GM04503 (cell line): ENCODE measurements around the gene ELMO2.

Experiments used
- DNase-seq: peaks from one replicate; pipeline ENCODE4 v3.0.0-alpha.2; 2012; ENCODE audit warnings: low read depth

The ELMO2 gene

DNA sequence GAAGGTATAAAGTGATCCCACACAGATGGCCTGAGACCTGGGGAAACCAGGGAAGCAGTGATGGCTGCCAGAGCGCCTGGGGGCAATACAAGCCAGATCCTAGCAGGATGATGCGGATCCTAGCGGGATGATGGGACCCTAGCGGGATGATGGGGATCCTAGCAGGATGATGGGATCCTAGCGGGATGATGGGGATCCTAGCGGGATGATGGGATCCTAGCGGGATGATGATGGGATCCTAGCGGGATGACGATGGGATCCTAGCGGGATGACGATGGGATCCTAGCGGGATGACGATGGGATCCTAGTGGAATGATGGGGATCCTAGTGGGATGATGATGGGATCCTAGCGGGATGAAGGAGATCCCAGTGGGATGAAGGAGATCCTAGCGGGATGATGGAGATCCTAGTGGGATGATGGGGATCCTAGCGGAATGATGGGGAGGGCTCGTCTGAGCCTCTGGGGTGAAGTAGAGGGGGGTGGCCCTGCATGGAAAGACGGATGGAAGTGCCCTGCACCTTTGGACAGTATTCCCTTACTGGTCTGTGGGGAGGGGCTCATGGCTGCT lies 54.0 kb downstream of the ELMO2 start:
- DNase-seq, result no peak

DNA sequence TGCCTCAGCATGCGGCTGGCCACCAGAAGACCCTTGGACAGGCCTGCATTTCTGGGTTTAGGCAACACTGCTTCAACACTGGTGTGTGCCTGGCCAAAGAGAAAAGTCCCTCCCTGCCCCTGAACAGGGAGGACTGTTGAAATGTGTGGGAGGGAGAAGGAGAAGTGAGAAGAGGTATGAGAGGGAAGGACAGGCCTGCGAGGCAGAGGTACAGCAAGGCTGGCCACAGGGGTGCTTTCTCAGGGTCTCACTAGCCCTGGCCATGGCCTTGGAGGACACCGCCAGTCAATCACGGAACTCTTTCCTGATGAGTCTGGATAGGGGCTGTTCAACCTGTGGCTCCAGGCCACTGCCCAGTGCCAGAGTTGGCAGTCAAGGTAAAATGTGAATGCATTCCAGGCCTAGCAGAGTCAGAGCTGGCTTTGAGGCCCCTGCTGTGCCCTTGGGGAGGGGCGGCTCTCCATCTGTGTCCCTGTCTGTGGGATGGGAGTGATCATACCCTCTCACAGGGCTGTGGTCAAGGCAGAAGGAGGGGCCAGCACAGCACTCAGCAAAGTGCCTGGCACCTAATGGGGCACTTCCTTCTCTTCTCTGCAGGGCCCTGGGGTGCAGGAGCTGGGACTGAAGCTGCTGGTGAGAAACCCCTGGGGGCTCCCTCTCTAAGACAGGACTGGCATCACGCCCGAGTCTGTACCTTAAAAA lies 54.9 kb downstream of the ELMO2 start:
- DNase-seq, result no peak

DNA sequence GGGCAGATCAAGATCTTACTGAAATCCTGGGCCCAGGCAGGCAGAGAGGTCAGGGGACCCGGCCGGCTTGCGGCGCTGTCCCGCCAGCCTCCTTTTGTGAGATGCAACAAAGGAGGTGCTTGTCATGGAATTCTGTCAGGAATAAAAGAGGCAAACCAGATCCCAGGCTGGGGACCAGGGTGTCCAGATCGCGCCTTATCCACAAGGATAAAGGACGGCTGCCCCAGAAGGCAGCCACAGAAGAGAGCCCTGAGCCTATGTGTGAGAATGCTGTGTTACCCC lies 55.5 kb downstream of the ELMO2 start:
- no peak for DNase-seq

DNA sequence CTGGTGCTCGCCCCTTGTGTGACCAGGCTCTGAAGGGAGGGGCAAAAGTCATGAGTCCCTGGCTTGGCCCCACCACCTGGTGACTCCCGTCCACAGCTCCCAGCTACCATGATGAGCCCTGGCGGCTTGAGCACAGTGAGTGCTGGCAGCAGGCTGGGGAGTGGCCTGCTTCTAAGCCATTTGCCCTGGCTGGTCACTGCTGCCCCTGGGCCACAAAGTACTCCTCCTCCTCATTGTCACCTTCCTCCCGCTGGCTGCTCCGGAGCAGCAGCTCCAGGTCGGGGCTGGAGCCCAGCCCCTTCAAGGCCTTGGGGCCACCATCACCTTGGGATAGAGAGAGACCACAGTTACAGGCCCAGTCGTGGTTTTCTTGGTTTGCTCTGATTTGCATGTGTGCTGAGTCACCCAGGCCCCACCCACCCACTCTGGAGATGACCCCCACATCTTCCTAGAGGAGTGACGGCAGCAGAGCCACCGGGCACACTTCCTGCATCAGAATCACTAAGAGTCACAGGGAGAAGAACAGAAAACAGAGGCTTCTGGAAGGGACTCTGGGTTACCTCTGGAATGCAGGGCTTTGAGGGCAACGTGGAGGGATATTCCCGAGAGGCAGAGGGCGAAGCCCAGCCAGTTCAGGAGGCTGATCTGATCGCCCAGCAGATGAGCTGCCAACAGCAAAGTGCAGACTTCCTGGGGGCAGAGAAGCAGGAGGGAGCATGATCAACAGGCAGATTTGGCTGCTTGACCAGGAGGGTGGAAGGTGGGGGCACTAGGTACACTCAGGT lies 56.0 kb downstream of the ELMO2 start:
- DNase-seq, result no peak

DNA sequence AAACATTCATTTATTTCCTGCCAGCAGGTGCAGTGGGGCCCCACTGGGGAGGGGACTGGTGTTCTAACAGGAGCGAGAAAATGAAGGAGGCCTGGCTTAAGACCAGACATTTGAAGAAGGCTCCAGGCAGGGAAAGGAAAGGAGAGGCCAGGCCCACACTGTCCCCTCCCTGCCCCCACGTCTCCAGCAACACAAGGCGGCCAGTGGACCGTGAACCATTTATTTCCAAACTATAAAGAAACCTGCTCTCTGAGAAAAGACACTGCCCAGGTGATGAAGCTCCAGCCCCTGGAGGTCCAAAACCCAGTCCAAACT lies 56.7 kb downstream of the ELMO2 start:
- DNase-seq, result no peak

DNA sequence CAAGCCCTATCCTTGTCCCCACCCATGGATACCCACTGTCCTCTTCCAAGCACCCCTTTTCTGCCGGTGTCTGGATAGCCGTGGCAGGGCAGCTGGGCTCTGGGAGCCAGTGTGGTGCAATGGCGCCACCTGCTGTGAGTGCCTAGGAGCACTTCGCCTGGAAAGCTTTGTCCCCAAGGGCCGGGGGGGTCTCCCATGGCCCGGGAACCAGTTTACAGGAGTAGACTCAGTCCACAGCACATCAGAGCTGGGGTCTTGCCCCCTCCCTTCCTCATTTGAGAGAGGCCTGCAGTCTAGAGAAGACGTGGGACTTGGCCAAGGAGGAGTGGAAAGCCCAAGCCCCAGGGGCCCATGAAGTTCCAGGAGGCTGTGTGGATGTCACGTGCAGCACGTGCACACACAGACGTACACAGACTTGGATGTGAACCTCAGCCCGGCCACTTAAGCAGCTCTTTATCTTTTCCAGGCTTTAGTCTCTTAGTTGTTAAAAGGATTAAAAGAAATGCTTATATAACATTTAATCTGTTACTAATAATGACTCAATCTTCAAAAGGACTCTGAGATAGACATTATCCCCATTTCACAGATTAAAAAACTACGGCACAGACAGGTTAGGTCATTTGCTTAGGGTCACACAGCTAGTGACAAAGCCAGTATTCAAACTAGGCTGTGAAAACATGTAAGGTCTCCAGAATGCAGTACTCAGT lies 57.2 kb downstream of the ELMO2 start:
- DNase-seq, result no peak

DNA sequence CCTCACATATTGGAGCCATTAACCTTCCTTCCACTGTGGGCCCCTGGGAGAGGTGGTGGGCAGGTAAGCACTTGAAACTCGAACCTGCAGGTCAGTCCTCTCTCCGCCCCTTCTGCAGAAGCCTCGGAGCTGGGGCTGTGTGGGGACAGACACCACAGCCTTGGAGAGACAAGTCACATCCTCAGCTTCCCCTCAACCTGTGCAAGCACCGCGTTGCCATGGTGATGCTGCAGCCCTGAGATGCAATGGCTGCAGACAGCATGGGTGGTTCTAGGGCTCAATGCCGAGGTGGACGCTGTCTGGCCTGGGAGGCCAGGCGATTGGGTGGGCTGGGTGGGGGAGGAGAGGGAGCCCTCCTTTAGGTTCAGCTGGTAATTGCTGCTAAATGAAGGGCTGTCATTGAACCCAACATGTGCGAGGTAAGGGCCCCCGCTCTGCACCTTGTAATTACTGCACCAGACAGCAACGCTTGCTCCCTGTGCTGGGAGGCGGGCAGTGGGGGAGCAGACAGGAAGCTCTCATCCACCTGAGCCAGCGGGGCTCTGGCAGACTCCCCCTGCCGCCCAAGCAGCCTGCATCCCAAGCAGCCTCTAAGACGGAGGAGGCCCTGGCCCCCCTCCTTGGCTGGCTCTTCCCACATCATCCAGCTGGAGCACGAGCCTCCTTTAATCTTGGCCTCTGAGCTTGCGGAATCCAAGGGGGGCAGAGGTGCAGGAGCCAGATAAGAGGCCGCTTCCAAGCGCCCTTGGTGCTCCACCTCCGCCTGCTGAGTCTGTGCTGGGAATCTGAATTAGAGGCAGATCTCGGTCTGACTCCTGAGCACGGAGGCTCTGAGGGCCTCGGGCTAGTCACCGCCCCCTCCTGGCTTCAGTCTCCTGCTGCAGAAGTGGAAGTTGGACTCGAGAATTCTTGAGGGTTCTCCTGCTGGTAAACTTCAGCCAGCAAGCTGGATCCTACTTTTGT lies 58.3 kb downstream of the ELMO2 start:
- no peak for DNase-seq

DNA sequence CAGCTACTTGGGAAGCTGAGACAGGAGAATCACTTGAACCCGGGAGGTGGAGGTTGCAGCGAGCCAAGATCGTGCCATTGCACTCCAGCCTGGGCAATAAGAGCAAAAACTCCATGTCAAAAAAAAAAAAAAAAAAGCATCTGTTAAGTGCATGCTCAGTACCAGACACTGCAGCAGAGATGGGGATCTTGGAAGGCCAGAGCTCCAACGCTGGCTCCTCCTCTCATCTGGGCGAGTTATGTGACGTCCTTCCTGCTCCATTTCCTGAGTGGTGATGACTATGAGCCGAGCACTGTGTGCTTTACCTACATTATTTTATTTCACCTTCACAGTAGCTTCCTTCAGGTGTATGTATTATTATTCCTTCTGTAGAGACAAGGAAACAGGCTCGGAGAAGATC lies 59.6 kb downstream of the ELMO2 start:
- no peak for DNase-seq

DNA sequence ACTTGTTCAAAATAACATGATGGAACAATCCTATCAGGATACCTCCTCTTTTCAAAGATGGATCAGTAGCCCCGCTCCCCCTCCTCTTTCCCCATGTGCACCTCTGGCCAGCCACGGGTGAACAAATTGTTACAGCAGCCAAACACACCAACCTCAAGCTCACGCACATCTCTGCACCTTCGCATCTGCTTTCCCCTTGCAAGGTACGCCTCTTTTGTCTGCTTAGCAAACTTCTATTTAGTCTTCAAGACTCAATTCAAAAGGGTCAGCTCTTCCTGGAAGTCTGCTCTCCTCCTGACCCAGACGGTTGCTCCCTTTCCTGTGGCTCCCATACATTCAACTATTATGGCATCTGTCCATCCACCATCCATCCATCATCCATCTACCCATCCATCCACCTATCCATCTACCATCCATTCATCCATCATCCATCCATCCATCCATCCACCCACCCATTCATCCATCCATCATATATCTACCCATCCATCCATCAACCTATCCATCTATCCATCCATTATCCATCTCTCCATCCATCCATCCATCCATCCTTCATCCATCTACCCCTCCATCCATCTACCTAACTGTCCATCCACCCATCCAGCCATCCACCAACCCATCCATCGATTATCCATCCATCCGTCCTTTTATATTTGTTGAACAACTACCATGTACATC lies 61.8 kb downstream of the ELMO2 start:
- no peak for DNase-seq

DNA sequence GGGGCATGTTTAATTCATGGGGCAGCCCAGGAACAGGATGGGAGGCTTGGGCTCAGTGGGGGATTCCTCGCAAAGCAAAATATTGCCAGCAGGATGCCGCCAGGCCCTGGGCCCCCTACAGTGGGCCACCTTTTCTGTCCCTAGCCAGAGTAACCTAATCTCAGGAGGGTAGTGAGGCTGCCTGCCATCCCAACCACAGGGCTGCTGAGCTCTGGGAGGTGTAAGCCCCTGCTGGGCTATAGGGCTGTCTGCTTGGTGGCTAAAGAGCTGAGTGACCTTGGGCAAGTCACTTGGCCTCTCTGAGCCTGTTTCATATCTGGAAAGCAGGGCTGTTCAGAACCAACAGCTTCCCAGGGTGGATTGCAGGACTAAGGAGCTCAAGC lies 62.4 kb downstream of the ELMO2 start:
- no peak for DNase-seq

DNA sequence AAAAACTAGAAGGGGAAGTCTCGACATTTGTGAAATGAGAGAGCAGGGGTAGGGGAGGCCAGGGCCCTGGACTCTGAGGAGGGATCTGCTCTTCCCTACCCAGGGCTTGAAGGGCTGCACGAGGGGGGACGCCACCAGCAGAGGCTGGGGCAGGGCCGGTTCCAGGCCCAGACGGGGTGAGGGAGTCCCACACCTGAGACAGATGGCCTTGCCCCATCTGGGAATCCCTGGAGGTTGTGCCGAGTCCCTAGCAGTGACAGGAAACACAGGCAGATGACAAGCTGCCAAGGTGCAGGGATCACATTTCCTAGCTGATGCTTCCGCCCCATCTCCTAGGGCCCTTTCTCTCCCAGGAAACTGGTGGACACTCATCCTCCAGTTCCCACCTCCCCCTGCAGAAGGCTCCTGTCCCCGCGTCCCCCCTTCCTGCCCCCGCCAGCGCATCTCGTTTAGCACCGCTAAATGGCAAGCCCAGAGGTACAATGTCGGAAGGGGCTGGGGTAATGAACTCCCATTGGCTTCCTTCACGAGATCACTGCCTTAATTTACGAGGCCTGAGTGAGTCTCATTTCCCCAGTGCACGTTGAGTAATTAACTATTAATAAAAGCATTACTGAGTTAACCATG lies 63.0 kb downstream of the ELMO2 start:
- DNase-seq, result no peak

DNA sequence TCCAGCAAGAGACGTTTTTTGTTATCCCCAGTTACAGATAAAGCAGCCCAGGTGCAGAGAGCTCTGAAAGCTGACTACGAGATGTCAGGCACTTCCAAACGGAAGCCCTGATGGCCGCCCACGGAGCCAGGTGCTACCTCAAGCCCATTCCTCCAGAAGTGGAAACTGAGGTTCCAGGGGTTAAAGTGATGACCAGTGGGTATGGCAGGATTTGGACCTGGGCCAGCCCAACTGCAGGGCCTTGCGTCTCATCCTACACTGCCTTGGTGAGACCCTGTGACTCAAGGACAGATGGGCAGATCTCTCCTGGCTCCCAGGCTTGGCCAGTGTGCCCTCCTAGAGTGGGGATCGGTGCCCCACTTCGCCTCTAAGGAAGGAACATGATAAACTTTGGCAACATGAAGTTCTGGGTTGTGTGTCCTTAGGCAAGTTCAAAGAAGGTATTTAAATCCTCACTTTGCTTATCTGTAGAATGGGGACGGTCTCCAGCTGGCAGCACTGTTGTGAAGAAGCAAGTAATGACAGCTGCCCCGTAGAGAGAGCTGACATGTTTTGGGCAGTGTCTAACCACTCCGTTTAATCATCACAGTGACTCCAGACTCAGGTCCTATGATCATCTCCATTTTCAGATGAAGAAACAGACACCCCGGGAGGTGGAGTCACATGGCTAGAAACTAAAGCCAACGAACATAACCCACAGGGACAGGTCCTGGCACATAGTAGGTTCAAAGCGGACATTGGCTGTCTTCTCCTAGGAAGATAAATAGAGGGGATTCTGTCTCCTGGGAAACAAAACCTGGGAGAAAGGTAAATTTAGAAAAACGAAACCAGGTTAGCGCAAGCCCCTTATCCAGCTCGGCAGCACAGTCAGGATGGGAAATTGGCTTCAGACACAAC lies 63.7 kb downstream of the ELMO2 start:
- no peak for DNase-seq

DNA sequence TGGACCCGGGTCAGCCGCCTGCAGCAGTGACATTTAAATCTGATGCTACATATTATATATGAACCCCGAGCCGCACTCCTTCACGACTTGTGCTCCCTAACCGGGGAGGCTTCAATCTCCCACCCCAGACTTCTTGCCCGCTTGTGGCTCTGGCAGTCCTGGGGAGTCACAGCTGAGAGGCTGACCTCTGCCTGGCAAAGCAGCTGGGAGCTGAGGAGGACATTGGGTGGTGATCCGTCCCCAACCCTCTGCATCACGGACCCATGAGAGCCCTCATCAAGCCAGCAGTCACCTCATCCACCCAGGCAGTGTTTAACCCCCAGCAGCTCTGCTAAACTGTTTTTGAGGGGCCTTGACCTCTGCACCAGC lies 64.4 kb downstream of the ELMO2 start:
- no peak for DNase-seq

DNA sequence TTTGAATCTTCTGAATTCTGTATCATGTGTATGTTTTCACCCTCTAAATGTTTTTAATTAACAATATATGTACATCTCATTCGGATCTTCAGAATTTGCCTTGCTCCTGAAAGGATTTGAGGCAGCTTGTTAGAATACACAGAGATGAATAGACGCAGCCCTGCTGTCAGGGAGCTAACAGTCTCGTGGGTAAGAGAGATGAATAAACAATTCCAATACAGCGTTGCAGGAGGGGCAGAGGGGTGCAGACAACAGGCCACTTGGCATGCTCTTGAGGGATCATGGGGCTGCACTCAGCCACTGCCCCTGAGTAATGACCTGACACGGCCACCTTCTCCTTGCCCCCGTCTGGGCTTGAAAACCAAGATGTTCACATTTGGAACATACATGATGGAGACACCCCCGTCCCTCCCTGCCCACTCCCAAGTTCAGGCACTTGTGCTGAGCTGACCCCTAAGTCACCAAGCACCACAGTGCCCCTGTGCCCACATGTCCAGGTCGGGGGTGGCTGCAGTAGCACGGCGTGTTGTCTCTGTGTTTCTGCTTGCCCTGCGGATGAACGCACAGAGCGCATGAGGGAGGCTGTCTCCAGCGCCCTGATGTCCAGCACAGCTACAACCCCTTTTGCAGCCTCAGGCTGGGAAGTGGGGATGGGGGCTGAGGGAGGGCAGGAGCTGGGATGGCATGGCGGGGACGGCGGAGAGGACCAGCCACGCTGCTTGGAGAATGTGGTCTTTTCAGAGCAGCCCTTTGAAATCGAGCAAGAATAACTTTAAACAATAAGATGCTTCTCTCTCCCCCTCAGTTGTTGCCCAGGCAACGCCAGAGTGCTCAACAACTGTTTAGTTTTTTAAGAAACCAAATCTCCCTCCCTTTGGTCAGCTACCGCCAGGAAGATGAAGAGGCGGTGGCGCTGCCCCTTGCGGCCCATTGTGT lies 65.1 kb downstream of the ELMO2 start:
- no peak for DNase-seq

DNA sequence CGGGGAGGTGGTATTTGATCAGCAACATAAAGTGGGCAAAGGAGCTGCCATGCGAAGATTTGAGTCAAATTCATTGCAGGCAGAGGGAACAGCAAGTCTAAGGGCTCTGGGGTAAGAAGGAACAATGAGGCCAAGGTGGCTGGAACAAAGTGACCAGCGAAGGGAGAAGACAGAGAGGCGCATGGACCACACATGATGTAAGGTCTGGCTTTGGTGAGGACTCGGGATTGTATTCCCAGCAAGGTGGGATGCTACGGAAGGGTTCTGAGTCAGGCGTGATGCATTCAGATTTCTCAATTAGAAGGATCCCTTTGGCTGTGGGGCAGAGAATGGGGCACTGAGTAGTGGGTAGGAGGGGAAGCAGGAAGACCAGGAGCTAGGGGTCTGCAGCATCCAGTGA lies 67.4 kb downstream of the ELMO2 start:
- no peak for DNase-seq

DNA sequence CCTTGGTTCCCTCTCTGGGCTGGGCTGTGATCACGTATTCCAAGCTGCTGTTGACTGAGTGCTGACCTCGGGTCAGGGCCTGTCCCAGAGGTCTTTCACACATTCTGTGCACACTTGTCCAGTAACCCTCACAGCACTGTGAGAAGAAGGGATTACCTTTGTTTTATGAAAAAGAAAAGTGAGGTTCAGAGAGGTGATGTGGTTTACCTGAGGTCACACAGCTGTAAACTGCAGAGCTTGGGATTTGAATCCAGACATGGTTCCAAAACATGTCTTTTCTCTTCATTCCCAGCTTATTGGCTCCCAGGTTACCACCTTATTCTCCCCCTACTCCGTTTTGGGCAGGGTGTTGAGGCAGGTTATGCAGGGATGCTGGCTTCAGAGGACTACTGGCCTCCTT lies 69.7 kb downstream of the ELMO2 start:
- DNase-seq, result no peak

DNA sequence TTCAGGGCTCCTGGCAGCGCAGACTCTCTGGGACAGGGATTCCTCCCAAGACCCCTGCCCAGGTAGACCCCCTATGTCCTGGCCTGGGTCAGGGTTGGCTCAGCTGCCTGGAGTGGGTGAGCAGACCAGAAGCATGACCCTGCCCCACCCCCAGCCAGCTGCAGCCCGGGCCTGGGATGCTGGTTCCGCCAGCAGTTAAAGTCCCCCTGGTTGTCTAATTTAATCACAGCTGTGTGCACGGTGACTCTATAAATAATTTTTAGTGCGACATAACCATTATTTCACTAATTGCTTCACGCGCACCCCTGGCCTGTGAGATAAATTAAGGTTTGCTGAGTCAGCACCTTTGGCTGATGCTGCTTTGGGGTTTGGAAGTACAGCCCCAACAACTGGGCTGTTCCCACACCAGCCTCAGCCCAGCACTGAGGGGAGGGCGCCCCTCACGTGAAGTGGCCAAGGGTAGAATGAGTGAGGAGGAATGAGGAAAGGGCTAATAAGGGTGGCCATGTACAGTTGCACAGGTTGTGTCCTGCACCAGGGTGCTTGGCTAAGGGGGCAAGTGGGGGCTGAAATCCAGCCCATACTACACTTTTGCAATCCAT lies 72.0 kb downstream of the ELMO2 start:
- DNase-seq, result no peak

DNA sequence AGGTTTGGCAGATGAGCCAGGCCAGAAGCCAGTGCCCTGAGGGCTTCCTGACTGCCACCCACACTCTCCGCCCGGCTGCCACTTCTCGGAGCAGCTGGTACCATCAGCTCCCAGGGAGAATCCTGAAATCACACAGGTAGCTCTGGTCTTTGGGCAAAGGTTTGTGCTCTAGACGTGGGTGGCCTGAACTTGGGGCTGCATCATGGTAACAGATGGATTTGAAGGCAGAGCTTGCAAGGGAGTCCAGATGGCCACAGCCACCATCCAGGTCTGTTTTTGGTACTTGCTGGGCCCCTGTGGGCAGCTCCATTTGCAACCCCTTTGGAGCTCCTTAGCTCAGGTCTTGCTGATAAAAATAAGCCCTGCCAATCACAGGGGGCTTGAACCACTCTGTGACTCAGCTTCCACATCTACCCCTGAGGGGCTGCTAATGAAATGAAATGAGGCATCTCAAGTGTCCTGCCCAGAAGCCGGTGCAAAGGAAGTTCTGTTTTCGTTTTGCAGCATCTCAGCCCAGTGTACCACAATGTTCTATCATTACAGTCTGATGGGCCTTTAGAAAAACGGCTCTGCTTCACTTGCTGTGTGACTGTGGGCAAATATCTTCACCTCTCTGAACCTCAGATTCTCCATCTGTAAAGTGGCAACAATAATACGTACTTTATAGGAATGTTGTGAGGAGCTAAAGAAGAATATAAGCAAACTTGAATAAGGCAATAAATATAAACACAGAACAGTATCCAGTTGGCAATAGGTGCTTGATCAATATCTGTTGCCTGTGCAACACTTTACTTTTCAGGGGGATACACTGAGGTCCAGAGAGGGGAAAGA lies 73.0 kb downstream of the ELMO2 start:
- no peak for DNase-seq
